Measurements from ENCODE around the gene ACTR3. TPM values are rescaled to one million over a fixed set of nuclear protein-coding genes. Genes with fewer than 3 reads are reported as not detected.

ACTR3 gene
- total RNA-seq, 1 donor from 2014 or later = 495 TPM

- Histone ChIP-seq H3K9me3 (ENCODE audit: insufficient read depth, low read depth, low read length) (no peaks in the 10 kb centered on the region), H3K4me3 (ENCODE audit: insufficient read depth, low read depth, low read length) (peak overlapping the region; percentile 3), H3K27me3 (ENCODE audit: insufficient read depth, low read length) (no peaks in the 10 kb centered on the region), H3K4me1 (ENCODE audit: insufficient read depth, low read length) (peaks cover 25% of the 10 kb centered on the region), H3K79me2 (ENCODE audit: insufficient read depth, low read length) (peaks cover 46% of the 10 kb centered on the region), H2AFZ (ENCODE audit: low read depth, low read length) (peak overlapping the region; percentile 14), H3K9ac (ENCODE audit: low read length) (no peak overlapping the region), H3K36me3 (ENCODE audit: insufficient read depth, low read length) (no peaks in the 10 kb centered on the region), H4K20me1 (ENCODE audit: insufficient read depth, low read length) (no peaks in the 10 kb centered on the region), H3K27ac (ENCODE audit: low read depth, low read length) (peak overlapping the region; percentile 47), H3K4me2 (ENCODE audit: low read length) (peak overlapping the region; percentile 55)
- Mint-ChIP-seq H3K4me1 (ENCODE audit: low read depth, unreplicated experiment) (peaks cover 23% of the 10 kb centered on the region), H3K4me3 (ENCODE audit: unreplicated experiment) (peak overlapping the region; percentile 78), H3K27ac (ENCODE audit: unreplicated experiment) (peak overlapping the region; percentile 38), H3K36me3 (ENCODE audit: low read depth, unreplicated experiment) (peaks cover 8% of the 10 kb centered on the region), H3K9me3 (ENCODE audit: unreplicated experiment) (no peaks in the 10 kb centered on the region), H3K27me3 (ENCODE audit: low read depth, unreplicated experiment) (no peaks in the 10 kb centered on the region)
- no peak for TF ChIP-seq EZH2 (IDR thresholded peaks at IDR 0.05; ENCODE audit: insufficient read depth, low read length)
- TF ChIP-seq, protein P1, sequence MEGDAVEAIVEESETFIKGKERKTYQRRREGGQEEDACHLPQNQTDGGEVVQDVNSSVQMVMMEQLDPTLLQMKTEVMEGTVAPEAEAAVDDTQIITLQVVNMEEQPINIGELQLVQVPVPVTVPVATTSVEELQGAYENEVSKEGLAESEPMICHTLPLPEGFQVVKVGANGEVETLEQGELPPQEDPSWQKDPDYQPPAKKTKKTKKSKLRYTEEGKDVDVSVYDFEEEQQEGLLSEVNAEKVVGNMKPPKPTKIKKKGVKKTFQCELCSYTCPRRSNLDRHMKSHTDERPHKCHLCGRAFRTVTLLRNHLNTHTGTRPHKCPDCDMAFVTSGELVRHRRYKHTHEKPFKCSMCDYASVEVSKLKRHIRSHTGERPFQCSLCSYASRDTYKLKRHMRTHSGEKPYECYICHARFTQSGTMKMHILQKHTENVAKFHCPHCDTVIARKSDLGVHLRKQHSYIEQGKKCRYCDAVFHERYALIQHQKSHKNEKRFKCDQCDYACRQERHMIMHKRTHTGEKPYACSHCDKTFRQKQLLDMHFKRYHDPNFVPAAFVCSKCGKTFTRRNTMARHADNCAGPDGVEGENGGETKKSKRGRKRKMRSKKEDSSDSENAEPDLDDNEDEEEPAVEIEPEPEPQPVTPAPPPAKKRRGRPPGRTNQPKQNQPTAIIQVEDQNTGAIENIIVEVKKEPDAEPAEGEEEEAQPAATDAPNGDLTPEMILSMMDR (IDR thresholded peaks at IDR 0.05; ENCODE audit: insufficient read depth, low read depth, low read length) = no peak
- FAIRE-seq = peak; percentile 80
- DNase-seq (ENCODE audit: low read depth) = peak; percentile 91
Measured at GRCh38 chr2:113886479-113887008, 3.3 kb upstream of the ACTR3 start.

DNA sequence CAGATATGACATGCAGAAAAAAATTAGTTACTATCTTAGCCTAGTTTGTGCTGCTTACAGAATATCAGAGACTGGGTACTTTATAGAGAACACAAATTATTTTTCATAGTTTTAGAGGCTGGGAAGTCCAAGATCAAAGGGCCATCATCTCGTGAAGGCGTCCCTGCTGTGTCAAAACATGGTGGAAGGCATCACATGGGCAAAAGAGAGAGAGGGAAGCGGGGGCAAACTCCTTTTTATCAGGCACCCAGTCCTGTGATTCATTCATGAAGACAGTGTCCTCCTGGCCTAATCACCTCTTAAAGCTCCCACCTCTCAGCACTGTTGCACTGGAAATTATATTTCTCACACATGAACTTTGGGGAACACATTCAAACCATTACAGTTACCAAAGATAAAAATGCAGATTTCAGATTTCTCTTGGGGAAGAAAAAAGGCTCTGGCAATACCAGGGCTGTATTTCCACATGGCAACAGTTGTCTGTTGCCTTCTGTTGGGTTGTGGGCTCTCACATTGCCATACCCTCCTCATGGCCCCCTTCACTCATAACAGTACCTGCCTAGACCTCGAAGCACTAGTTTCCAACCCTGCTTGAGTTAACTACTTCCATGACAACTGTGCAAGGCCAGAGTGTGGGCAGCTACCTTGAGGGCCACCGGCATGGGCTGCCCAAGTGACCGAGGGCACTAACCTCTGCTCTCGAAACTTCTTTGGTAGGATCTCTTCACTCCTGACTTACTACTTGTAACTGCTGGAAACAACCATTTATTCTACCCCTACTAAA lies 2.7 kb upstream of the ACTR3 start:
- TF ChIP-seq EZH2 (IDR thresholded peaks at IDR 0.05; ENCODE audit: insufficient read depth, low read length) = no peak
- H3K9ac ChIP-seq (ENCODE audit: low read length) = no peak overlapping the region

DNA sequence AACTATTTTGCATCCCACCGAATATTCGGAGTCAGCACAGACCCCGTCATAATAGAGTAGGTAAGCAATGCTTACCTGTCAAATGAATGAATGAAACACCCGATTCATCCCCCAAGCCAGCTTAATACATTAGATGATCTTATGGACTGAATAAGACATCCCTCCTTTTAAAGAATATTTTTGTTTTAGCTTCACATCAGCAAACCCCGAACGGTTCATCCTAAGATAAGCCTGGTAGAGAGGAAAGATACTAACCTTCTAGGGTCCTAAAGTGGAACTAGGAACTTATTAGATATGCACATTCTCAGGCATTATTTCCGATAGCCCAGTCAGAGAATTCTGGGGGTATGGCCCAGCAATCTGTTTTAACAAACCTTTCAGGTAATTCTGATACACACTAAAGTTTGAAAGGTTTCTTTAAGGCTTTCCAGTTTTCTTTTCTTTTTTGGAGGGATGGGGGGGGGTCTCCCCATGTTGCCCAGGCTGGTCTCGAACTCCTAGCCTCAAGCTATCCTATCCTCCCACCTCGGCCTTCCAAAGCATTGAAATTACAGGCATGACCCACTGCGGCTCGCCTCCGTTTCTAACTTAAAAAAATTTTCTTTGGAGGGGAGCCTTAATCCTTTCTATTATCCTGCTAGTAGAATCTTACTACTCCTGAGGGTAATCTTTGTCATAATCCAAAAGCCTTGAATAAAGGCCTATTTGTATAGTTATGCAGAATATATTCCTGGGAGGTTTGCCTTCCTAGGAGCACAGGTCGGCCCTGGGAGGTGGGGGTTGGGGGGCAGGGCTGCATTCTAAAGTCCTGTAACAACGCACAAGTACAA lies 1.0 kb upstream of the ACTR3 start:
- Histone ChIP-seq H3K4me3 (ENCODE audit: insufficient read depth, low read depth, low read length) (peak overlapping the region; percentile 83), H3K27me3 (ENCODE audit: insufficient read depth, low read length) (no peaks in the 10 kb centered on the region), H3K4me1 (ENCODE audit: insufficient read depth, low read length) (peaks cover 34% of the 10 kb centered on the region), H3K9me3 (ENCODE audit: insufficient read depth, low read depth, low read length) (no peaks in the 10 kb centered on the region), H3K9ac (ENCODE audit: low read length) (peak overlapping the region; percentile 90), H3K4me2 (ENCODE audit: low read length) (peak overlapping the region; percentile 86), H4K20me1 (ENCODE audit: insufficient read depth, low read length) (peaks cover 20% of the 10 kb centered on the region), H2AFZ (ENCODE audit: low read depth, low read length) (peak overlapping the region; percentile 70), H3K79me2 (ENCODE audit: insufficient read depth, low read length) (peaks cover 70% of the 10 kb centered on the region), H3K36me3 (ENCODE audit: insufficient read depth, low read length) (no peaks in the 10 kb centered on the region), H3K27ac (ENCODE audit: low read depth, low read length) (peak overlapping the region; percentile 81)
- H3K9me3 Mint-ChIP-seq (ENCODE audit: unreplicated experiment) = no peaks in the 10 kb centered on the region
- peak overlapping the region; percentile 93 for H3K27ac Mint-ChIP-seq (ENCODE audit: unreplicated experiment)
- FAIRE-seq (no peak), DNase-seq (ENCODE audit: low read depth) (no peak)
- peak overlapping the region; percentile 95 for H3K4me3 Mint-ChIP-seq (ENCODE audit: unreplicated experiment)
- no peaks in the 10 kb centered on the region for H3K27me3 Mint-ChIP-seq (ENCODE audit: low read depth, unreplicated experiment)
- H3K36me3 Mint-ChIP-seq (ENCODE audit: low read depth, unreplicated experiment) = peaks cover 6% of the 10 kb centered on the region
- TF ChIP-seq EZH2 (IDR thresholded peaks at IDR 0.05; ENCODE audit: insufficient read depth, low read length) = no peak
- TF ChIP-seq, protein P1 (IDR thresholded peaks at IDR 0.05; ENCODE audit: insufficient read depth, low read depth, low read length) = no peak
- peaks cover 37% of the 10 kb centered on the region for H3K4me1 Mint-ChIP-seq (ENCODE audit: low read depth, unreplicated experiment)

More for the DNA sequence above, 2.7 kb upstream of the ACTR3 start:
- H3K4me1 ChIP-seq (ENCODE audit: insufficient read depth, low read length) = peaks cover 26% of the 10 kb centered on the region
- H3K79me2 ChIP-seq (ENCODE audit: insufficient read depth, low read length) = peaks cover 53% of the 10 kb centered on the region
- Mint-ChIP-seq H3K27ac (ENCODE audit: unreplicated experiment) (peak overlapping the region; percentile 38), H3K36me3 (ENCODE audit: low read depth, unreplicated experiment) (peaks cover 2% of the 10 kb centered on the region), H3K9me3 (ENCODE audit: unreplicated experiment) (no peaks in the 10 kb centered on the region), H3K4me3 (ENCODE audit: unreplicated experiment) (peak overlapping the region; percentile 78), H3K4me1 (ENCODE audit: low read depth, unreplicated experiment) (peaks cover 25% of the 10 kb centered on the region), H3K27me3 (ENCODE audit: low read depth, unreplicated experiment) (no peaks in the 10 kb centered on the region)
- no peak for FAIRE-seq
- no peaks in the 10 kb centered on the region for H3K36me3 ChIP-seq (ENCODE audit: insufficient read depth, low read length)
- peak overlapping the region; percentile 55 for H3K4me2 ChIP-seq (ENCODE audit: low read length)
- peaks cover 4% of the 10 kb centered on the region for H4K20me1 ChIP-seq (ENCODE audit: insufficient read depth, low read length)
- H3K27ac ChIP-seq (ENCODE audit: low read depth, low read length) = peak overlapping the region; percentile 47
- no peak for DNase-seq (ENCODE audit: low read depth)
- H3K9me3 ChIP-seq (ENCODE audit: insufficient read depth, low read depth, low read length) = no peaks in the 10 kb centered on the region
- H3K27me3 ChIP-seq (ENCODE audit: insufficient read depth, low read length) = no peaks in the 10 kb centered on the region
- no peak overlapping the region for H2AFZ ChIP-seq (ENCODE audit: low read depth, low read length)
- H3K4me3 ChIP-seq (ENCODE audit: insufficient read depth, low read depth, low read length) = no peak overlapping the region
